Prostate gland (tissue), 2 donors: ENCODE measurements around the gene R3HDM4.

ENCODE experiments used
- POLR2AphosphoS5 ChIP-seq: sonication (generic); formaldehyde crosslinking; IDR thresholded peaks from one replicate; pipeline ENCODE4 v1.6.1; 2017; ENCODE audit warnings: antibody characterized with exemption
- TF ChIP-seq, protein P1 (sequence below), 4 experiments: fragments of 200-600 bp in 2 of 4; fragments of 450-650 bp in 2 of 4; sonication (generic) in 2 of 4; IDR thresholded peaks; 1 replicate in 3 of 4; 2 replicates in 1 of 4; pipeline ENCODE4 v1.5.1; 2016 to 2019; ENCODE audit warnings: antibody characterized with exemption in 4 of 4, mild to moderate bottlenecking in 2 of 4, moderate library complexity in 2 of 4

DNA sequence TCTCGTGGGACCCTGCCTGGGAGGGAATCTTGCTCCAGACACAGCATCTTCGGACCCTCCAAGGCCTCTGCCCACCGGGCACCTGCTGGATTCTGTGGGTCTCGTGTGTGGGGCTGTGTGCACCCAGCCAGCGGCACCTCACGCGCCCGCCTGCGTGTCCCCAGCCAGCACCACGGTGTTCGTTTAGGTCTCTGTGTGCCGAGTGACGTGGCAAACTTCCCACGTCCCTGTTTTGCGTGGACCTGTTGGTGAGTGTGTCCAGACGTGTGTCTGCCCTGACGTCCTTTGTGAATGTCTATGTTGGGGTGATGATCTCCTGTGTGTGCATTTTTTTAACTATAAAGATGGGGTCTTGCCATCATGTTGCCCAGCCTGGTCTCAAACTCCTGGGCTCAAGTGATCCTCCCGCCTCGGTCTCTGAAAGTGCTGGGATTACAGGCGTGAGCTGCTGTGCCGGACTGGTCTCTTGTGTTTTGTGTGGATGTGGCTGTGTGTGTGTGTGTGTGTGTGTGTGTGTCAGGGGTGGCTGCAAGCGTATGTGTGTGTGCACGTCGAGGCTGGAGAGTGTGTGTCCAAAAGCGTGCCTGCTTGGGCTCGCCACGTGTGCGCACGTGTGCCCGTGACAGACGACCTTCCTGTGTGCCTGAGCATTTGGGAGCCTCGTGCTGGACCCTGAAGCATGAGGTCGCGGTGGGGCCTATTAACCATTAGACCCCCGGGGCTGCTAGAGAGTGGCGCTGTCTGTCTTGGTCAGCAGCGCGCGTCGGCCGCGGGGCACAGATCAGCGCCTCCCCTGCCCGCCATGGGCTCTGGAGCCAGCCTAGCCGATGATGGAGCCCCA lies 28.5 kb upstream of the R3HDM4 start:
- TF ChIP-seq, protein P1, sequence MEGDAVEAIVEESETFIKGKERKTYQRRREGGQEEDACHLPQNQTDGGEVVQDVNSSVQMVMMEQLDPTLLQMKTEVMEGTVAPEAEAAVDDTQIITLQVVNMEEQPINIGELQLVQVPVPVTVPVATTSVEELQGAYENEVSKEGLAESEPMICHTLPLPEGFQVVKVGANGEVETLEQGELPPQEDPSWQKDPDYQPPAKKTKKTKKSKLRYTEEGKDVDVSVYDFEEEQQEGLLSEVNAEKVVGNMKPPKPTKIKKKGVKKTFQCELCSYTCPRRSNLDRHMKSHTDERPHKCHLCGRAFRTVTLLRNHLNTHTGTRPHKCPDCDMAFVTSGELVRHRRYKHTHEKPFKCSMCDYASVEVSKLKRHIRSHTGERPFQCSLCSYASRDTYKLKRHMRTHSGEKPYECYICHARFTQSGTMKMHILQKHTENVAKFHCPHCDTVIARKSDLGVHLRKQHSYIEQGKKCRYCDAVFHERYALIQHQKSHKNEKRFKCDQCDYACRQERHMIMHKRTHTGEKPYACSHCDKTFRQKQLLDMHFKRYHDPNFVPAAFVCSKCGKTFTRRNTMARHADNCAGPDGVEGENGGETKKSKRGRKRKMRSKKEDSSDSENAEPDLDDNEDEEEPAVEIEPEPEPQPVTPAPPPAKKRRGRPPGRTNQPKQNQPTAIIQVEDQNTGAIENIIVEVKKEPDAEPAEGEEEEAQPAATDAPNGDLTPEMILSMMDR (IDR thresholded peaks at IDR 0.05) = no peak
- TF ChIP-seq POLR2AphosphoS5 = no peak
